HCT116 (cell line): ENCODE measurements around the gene NDUFA11. TPM values are rescaled to one million over a fixed set of nuclear protein-coding genes. Genes with fewer than 3 reads are reported as not detected.
A peak's percentile ranks its signal among the peaks of the same experiment; 100 is the strongest.
"Not testable (repeated sequence)": the region's sequence is repeated elsewhere in the genome, so short reads cannot be mapped to it uniquely, and the experiment has no call there.

Experiments
- ATAC-seq: fragments of 200-7000 bp; cut with Tn5 transposase; 2 replicates; pipeline ENCODE4 v1.9.1; 2020; ENCODE audit warnings: mild to moderate bottlenecking, moderate library complexity
- BruUV-seq: library from RNA; stranded (reverse); fragments of 400-500 nt; replicated peaks from 2 replicates; lab custom pipeline; 2021; lab: Mats Ljungman, UMichigan
- CTCF ChIA-PET: fragments of 300-600 bp; sonication (Branson Sonifier 250); formaldehyde crosslinking; loops from one replicate; lab custom pipeline; 2021; ENCODE audit warnings: antibody characterized with exemption; lab: Charles Lee
- POLR2A ChIA-PET: fragments of 300-600, 350-600 bp; sonication (Branson Sonifier 250); formaldehyde crosslinking; loops from one replicate; lab custom pipeline; 2021; ENCODE audit warnings: antibody characterized with exemption; lab: Charles Lee
- RAD21 ChIA-PET, 2 experiments: fragments of 300-600 bp; sonication (Branson Sonifier 250); formaldehyde crosslinking; loops; one replicate each; lab custom pipeline; 2023; ENCODE audit warnings: low total read pairs in 2 of 2; ENCODE audit not compliant: uncharacterized antibody in 2 of 2, unreplicated experiment in 2 of 2, low non-redundant PET in 1 of 2; lab: Charles Lee
- DNase-seq: peaks from one replicate; pipeline ENCODE4 v3.0.0-alpha.2; 2010; ENCODE audit warnings: low read depth, low spot score
- H2AFZ ChIP-seq: fragments of 200-600 bp; shearing (Covaris generic), sonication (generic); 2 replicates; pipeline ENCODE4 v1.6.1; 2017; ENCODE audit warnings: low read depth, mixed run types, mixed read lengths, antibody characterized with exemption, low read length; ENCODE audit not compliant: poor library complexity, severe bottlenecking
- H3K27ac ChIP-seq: 2 replicates; pipeline ENCODE4 v1.5.1; 2012; ENCODE audit warnings: low read depth, low read length
- H3K27me3 ChIP-seq: fragments of 200-600 bp; sonication (generic); 2 replicates; pipeline ENCODE4 v1.6.1; 2016; ENCODE audit warnings: mixed run types, low read length, mixed read lengths; ENCODE audit not compliant: insufficient read depth
- H3K36me3 ChIP-seq, 2 experiments: fragments of 200-500 bp in 1 of 2; fragments of 200-600 bp in 1 of 2; sonication (Bioruptor generic) in 1 of 2; sonication (generic) in 1 of 2; 2 replicates each; pipeline versions ENCODE4 v1.5.1 to v1.6.1; 2014 to 2016; ENCODE audit warnings: low read length in 2 of 2, inconsistent platforms in 1 of 2, mixed read lengths in 1 of 2, mixed run types in 1 of 2; ENCODE audit not compliant: insufficient read depth in 2 of 2, control insufficient read depth in 1 of 2
- H3K4me1 ChIP-seq, 2 experiments: fragments of 200-600 bp in 1 of 2; sonication (generic) in 1 of 2; 2 replicates each; pipeline versions ENCODE4 v1.5.1 to v1.6.1; 2012 to 2017; ENCODE audit warnings: low read length in 2 of 2, inconsistent platforms in 1 of 2, mild to moderate bottlenecking in 1 of 2, mixed read lengths in 1 of 2, mixed run types in 1 of 2, moderate library complexity in 1 of 2; ENCODE audit not compliant: insufficient read depth in 2 of 2, control insufficient read depth in 1 of 2
- H3K4me2 ChIP-seq: fragments of 200-600 bp; sonication (generic); 2 replicates; pipeline ENCODE4 v1.6.1; 2017; ENCODE audit warnings: mixed run types, low read length, mixed read lengths
- H3K4me3 ChIP-seq, 2 experiments: fragments of 200-600 bp in 1 of 2; sonication (generic) in 1 of 2; replicated peaks in 1 of 2; 2 replicates each; pipeline ENCODE4 v1.5.1; 2011 to 2016; ENCODE audit warnings: low read length in 2 of 2, control low read depth in 1 of 2, low read depth in 1 of 2, mild to moderate bottlenecking in 1 of 2, mixed read lengths in 1 of 2, mixed run types in 1 of 2
- H3K79me2 ChIP-seq: fragments of 200-600 bp; sonication (generic); 2 replicates; pipeline ENCODE4 v1.6.1; 2017; ENCODE audit warnings: mild to moderate bottlenecking, mixed run types, low read length, moderate library complexity, mixed read lengths; ENCODE audit not compliant: insufficient read depth
- H3K9ac ChIP-seq: fragments of 200-600 bp; sonication (generic); 2 replicates; pipeline ENCODE4 v1.6.1; 2016; ENCODE audit warnings: low read length, mixed read lengths
- H3K9me2 ChIP-seq: fragments of 200-600 bp; sonication (generic), shearing (Covaris generic); 2 replicates; pipeline ENCODE4 v1.6.1; 2017; ENCODE audit warnings: mixed run types, mild to moderate bottlenecking, moderate library complexity; ENCODE audit not compliant: insufficient read depth
- H3K9me3 ChIP-seq, 2 experiments: fragments of 200-500 bp in 1 of 2; fragments of 200-600 bp in 1 of 2; sonication (Bioruptor generic) in 1 of 2; sonication (generic) in 1 of 2; 2 replicates each; pipeline ENCODE4 v1.6.1; 2014 to 2017; ENCODE audit warnings: low read length in 2 of 2, mixed read lengths in 2 of 2, inconsistent platforms in 1 of 2, low read depth in 1 of 2, mild to moderate bottlenecking in 1 of 2, mixed run types in 1 of 2, moderate library complexity in 1 of 2; ENCODE audit not compliant: control insufficient read depth in 1 of 2, insufficient read depth in 1 of 2
- H4K20me1 ChIP-seq: fragments of 200-600 bp; sonication (generic), shearing (Covaris generic); 2 replicates; pipeline ENCODE4 v1.6.1; 2017; ENCODE audit warnings: mixed run types, mild to moderate bottlenecking, moderate library complexity; ENCODE audit not compliant: insufficient read depth
- CEBPB ChIP-seq: IDR thresholded peaks from 2 replicates; pipeline ENCODE4 v1.6.1; 2012; ENCODE audit warnings: low read depth
- POLR2A ChIP-seq: IDR thresholded peaks from 2 replicates; pipeline ENCODE4 v1.7.0; 2011; ENCODE audit warnings: borderline replicate concordance; ENCODE audit not compliant: insufficient read depth, insufficient read length; ENCODE audit errors: extremely low read depth
- POLR2AphosphoS5 ChIP-seq: IDR thresholded peaks from 2 replicates; pipeline ENCODE4 v1.6.1; 2011; ENCODE audit warnings: mild to moderate bottlenecking, low read depth, low read length, moderate library complexity
- RAD21 ChIP-seq: IDR thresholded peaks from 2 replicates; pipeline ENCODE4 v1.6.1; 2012; ENCODE audit warnings: low read depth, mild to moderate bottlenecking
- SIN3A ChIP-seq: IDR thresholded peaks from 2 replicates; pipeline ENCODE4 v1.6.1; 2012; ENCODE audit warnings: low read depth
- SRF ChIP-seq: IDR thresholded peaks from 2 replicates; pipeline ENCODE4 v1.6.1; 2012; ENCODE audit warnings: low read depth
- TCF7L2 ChIP-seq: IDR thresholded peaks from 2 replicates; pipeline ENCODE4 v1.7.0; 2011; ENCODE audit warnings: borderline replicate concordance, inconsistent platforms; ENCODE audit not compliant: insufficient read depth, insufficient read length; ENCODE audit errors: extremely low read depth
- ZNF274 ChIP-seq: fragments of 200-500 bp; sonication (Bioruptor generic); IDR thresholded peaks from 2 replicates; pipeline ENCODE4 v1.6.1; 2014; ENCODE audit warnings: mild to moderate bottlenecking, low read depth, low read length, inconsistent platforms
- intact Hi-C: fragments of 100-400 bp; cut with micrococcal nuclease; formaldehyde crosslinking; loops from 2 replicates; pipeline ENCODE4 v1.10.0; 2022
- total RNA-seq: library from RNA; stranded (reverse); gene quantifications from one replicate; pipeline ENCODE4 v1.2.1, GENCODE V29; 2021; ENCODE audit not compliant: unreplicated experiment

NDUFA11 gene
- total RNA-seq, 1 experiment from 2014 or later = 311 TPM

- H3K36me3 ChIP-seq = no peaks in the 10 kb centered on the region
- H3K4me2 ChIP-seq = no peak overlapping the region
- CTCF ChIA-PET = no interaction called here
- DNase-seq = no peak
- RAD21 ChIA-PET = no interaction called here
- no peak overlapping the region for H3K4me3 ChIP-seq
- no peak overlapping the region for H3K9ac ChIP-seq
- no TSS peak for BruUV-seq
- H3K27ac ChIP-seq = no peak overlapping the region
- intact Hi-C loops = no loop called here
- H3K4me1 ChIP-seq = peaks cover 17 to 30% of the 10 kb centered on the region in 2 experiments
- no peak overlapping the region for H2AFZ ChIP-seq
- TF ChIP-seq CEBPB (no peak), ZNF274 (no peak), TCF7L2 (no peak), POLR2A (no peak), SRF (no peak), RAD21 (no peak), POLR2AphosphoS5 (no peak), SIN3A (no peak)
- H3K9me2 ChIP-seq = no peaks in the 10 kb centered on the region
- no peaks in the 10 kb centered on the region for H3K79me2 ChIP-seq
- H3K9me3 ChIP-seq = no peaks in the 10 kb centered on the region
- H3K27me3 ChIP-seq = no peaks in the 10 kb centered on the region
- POLR2A ChIA-PET = no interaction called here
- H4K20me1 ChIP-seq = no peaks in the 10 kb centered on the region
- ATAC-seq = no peak
Measured at GRCh38 chr19:5877427-5877826, 26.2 kb downstream of the NDUFA11 start.

- H3K27ac ChIP-seq, POLR2A ChIA-PET, H3K9me2 ChIP-seq, H4K20me1 ChIP-seq, H2AFZ ChIP-seq, BruUV-seq, H3K9ac ChIP-seq, H3K36me3 ChIP-seq, CTCF ChIA-PET, H3K9me3 ChIP-seq, intact Hi-C loops, H3K27me3 ChIP-seq, H3K4me3 ChIP-seq, RAD21 ChIA-PET, DNase-seq, H3K79me2 ChIP-seq: not testable (repeated sequence)
- H3K4me1 ChIP-seq = peaks cover 12 to 22% of the 10 kb centered on the region in 2 experiments
- TF ChIP-seq SRF = peak; percentile 91
- peak overlapping the region; percentile 51 for H3K4me2 ChIP-seq
- ATAC-seq = peak; percentile 72
Measured at GRCh38 chr19:5874496-5874895, 29.1 kb downstream of the NDUFA11 start.
